Smooth muscle cell (in vitro differentiated cells): ENCODE results near the gene SLC1A5. TPM values are rescaled to one million over a fixed set of nuclear protein-coding genes. Genes with fewer than 3 reads are reported as not detected.
A peak's percentile ranks its signal among the peaks of the same experiment; 100 is the strongest.
"Not testable (repeated sequence)": the region's sequence is repeated elsewhere in the genome, so short reads cannot be mapped to it uniquely, and the experiment has no call there.

Experiments used
- DNase-seq: peaks from one replicate; lab custom pipeline; 2025; ENCODE audit not compliant: unreplicated experiment; lab: John Stamatoyannopoulos, UW
- H2AFZ ChIP-seq: fragments of 200-600 bp; sonication (generic); 2 replicates; pipeline ENCODE4 v1.6.0; 2016; ENCODE audit warnings: antibody characterized with exemption, low read depth, mild to moderate bottlenecking
- H3F3A ChIP-seq: fragments of 200-600 bp; sonication (generic); 2 replicates; pipeline ENCODE4 v1.6.0; 2017; ENCODE audit warnings: antibody characterized with exemption, low read depth
- H3K27ac ChIP-seq: fragments of 200-600 bp; sonication (generic); 2 replicates; pipeline ENCODE4 v1.5.1; 2016; ENCODE audit warnings: low read depth, mild to moderate bottlenecking
- H3K27me3 ChIP-seq: fragments of 200-600 bp; sonication (generic); 2 replicates; pipeline ENCODE4 v1.6.1; 2016; ENCODE audit warnings: low read depth, mild to moderate bottlenecking
- H3K36me3 ChIP-seq: fragments of 200-600 bp; sonication (generic); 2 replicates; pipeline ENCODE4 v1.5.1; 2016; ENCODE audit warnings: low read depth
- H3K4me1 ChIP-seq: fragments of 200-600 bp; sonication (generic); 2 replicates; pipeline ENCODE4 v1.5.1; 2016; ENCODE audit warnings: low read depth
- H3K4me2 ChIP-seq: fragments of 200-600 bp; sonication (generic); 2 replicates; pipeline ENCODE4 v1.6.0; 2016; ENCODE audit warnings: mild to moderate bottlenecking
- H3K4me3 ChIP-seq: fragments of 200-600 bp; sonication (generic); 2 replicates; pipeline ENCODE4 v1.5.1; 2016; ENCODE audit warnings: mild to moderate bottlenecking
- H3K79me2 ChIP-seq: fragments of 200-600 bp; sonication (generic); 2 replicates; pipeline ENCODE4 v1.6.0; 2016; ENCODE audit warnings: low read depth, mild to moderate bottlenecking
- H3K9ac ChIP-seq: fragments of 200-600 bp; sonication (generic); 2 replicates; pipeline ENCODE4 v1.6.0; 2016; ENCODE audit warnings: low read depth
- H3K9me3 ChIP-seq: fragments of 200-600 bp; sonication (generic); replicated peaks from 2 replicates; pipeline ENCODE4 v1.5.1; 2016; ENCODE audit warnings: low read depth
- H4K20me1 ChIP-seq: fragments of 200-600 bp; sonication (generic); 2 replicates; pipeline ENCODE4 v1.6.0; 2016; ENCODE audit warnings: low read depth
- WGBS: methylation state at CpG from one replicate; pipeline ENCODE4 v1.1.7; 2016; ENCODE audit warnings: low lambda C conversion rate; 5-methylcytosine and 5-hydroxymethylcytosine counted together
- polyA plus RNA-seq: library from polyadenylated mRNA; unstranded; fragments of >200 nt; fragmentation: Nextera tagmentation; extraction: Ambion mirVana; gene quantifications from 2 replicates; pipeline ENCODE4 v1.2.1, GENCODE V29; 2016
- total RNA-seq: library from RNA; depleted of rRNA; stranded (reverse); fragments of >200 nt; gene quantifications from 2 replicates; pipeline ENCODE4 v1.2.3, GENCODE V29; 2014
- TF ChIP-seq, protein P1 (sequence below): fragments of 200-600 bp; sonication (generic); IDR thresholded peaks from 2 replicates; pipeline ENCODE4 v1.5.1; 2017; ENCODE audit warnings: borderline replicate concordance, mild to moderate bottlenecking, antibody characterized with exemption; ENCODE audit not compliant: insufficient read depth, poor library complexity, severe bottlenecking

SLC1A5 gene
- total and polyA plus RNA-seq, 2 experiments from 2014 or later: 101 to 231 TPM

DNA sequence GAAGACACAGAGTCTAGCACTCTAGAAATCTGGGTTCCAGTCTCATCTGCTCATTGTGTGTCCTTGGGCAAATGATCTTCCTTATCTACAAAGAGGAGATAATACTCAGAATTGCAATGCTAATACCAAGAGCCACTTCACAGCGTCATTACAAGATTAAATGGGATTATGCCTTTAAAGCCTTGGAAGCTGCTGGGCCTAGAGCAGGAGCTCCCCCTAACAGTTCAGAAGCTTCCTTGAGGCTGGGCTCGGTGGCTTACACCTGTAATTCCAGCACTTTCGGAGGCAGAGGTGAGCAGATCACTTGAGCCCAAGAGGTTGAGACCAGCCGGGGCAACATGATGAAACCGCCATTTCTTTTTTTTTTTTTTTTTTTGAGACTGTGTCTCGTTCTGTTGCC is 34.7 kb upstream of the SLC1A5 start:
- Histone ChIP-seq H3K9ac (no peak overlapping the region), H3K27me3 (no peaks in the 10 kb centered on the region), H3K27ac (no peak overlapping the region), H2AFZ (no peak overlapping the region), H3K4me1 (peaks cover 15% of the 10 kb centered on the region), H3K4me3 (no peak overlapping the region), H3F3A (peaks cover 11% of the 10 kb centered on the region), H4K20me1 (no peaks in the 10 kb centered on the region), H3K4me2 (no peak overlapping the region), H3K36me3 (no peaks in the 10 kb centered on the region), H3K79me2 (no peaks in the 10 kb centered on the region), H3K9me3 (no peaks in the 10 kb centered on the region)
- TF ChIP-seq, protein P1, sequence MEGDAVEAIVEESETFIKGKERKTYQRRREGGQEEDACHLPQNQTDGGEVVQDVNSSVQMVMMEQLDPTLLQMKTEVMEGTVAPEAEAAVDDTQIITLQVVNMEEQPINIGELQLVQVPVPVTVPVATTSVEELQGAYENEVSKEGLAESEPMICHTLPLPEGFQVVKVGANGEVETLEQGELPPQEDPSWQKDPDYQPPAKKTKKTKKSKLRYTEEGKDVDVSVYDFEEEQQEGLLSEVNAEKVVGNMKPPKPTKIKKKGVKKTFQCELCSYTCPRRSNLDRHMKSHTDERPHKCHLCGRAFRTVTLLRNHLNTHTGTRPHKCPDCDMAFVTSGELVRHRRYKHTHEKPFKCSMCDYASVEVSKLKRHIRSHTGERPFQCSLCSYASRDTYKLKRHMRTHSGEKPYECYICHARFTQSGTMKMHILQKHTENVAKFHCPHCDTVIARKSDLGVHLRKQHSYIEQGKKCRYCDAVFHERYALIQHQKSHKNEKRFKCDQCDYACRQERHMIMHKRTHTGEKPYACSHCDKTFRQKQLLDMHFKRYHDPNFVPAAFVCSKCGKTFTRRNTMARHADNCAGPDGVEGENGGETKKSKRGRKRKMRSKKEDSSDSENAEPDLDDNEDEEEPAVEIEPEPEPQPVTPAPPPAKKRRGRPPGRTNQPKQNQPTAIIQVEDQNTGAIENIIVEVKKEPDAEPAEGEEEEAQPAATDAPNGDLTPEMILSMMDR: no peak
- 57% methylated on average over 6 of the region's 6 CpGs for WGBS
- DNase-seq: no peak

DNA sequence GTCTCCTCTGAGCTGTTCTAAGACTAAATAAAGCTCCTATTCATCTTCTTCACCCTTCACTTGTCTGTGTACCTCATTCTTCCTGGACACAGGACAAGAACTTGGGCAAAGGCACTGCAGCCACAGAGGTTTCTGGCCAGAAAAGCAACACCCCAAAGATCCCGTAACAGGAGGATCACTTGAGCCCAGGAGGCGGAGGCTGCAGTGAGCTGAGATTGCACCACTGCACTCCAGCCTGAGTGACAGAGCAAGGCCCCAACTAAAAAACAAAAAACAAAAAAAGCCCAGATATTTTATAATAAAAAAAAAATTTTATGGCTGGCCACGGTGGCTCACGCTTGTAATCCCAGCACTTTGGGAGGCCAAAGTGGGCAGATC is 34.0 kb upstream of the SLC1A5 start:
- not testable (repeated sequence) for H3K36me3 ChIP-seq, H3K9ac ChIP-seq, H3K27me3 ChIP-seq, H4K20me1 ChIP-seq, H3F3A ChIP-seq, H3K9me3 ChIP-seq, H3K27ac ChIP-seq, H3K4me3 ChIP-seq, H3K4me2 ChIP-seq, H3K79me2 ChIP-seq, DNase-seq
- WGBS: 62% methylated on average over 4 of the region's 4 CpGs
- Histone ChIP-seq H2AFZ (peak overlapping the region; percentile 18), H3K4me1 (peaks cover 15% of the 10 kb centered on the region)

DNA sequence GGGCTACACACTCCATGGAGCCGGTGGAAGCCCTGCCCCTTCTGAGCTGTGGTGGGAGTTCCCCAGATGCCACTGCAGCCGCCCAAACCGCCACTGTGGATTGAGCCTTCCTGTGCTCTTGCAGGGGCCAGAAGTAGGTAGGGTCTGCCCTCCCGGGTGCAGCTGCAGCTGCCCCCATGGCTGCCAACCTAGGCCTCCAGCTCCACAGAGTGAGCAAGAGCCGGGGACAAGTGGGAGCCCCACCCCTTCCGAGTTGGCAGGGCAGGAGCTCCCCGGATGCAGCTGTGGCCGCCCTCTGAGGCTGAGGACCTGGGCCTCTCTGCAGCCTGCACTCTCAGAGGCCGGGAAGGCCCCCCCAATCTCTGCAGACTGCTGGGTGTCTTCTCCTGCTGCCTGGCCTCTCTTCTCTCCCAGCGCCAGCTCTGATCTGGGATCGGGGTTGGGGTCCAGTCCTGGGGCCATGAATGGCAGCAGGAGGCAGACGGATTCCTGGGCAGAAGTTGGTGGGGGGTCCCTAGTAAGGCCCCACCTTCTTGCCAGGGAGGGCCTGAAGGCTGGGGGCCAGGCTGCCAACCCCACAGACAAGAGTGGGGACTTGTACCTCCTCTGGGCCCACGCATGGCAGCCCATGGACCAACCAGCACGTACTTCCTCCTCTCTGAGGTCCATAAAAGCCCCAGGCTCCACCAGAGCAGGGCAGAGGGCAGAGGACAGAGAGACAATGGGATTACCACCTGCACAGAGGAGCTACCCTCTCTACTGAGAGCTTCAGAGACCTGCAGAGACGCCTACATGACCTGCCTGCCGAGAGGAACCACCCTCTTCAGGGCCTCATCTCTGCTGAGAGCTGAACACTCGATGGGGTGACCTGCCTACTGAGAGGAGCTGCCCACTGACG is 33.4 kb upstream of the SLC1A5 start:
- 80% methylated on average over 18 of the region's 18 CpGs for WGBS

DNA sequence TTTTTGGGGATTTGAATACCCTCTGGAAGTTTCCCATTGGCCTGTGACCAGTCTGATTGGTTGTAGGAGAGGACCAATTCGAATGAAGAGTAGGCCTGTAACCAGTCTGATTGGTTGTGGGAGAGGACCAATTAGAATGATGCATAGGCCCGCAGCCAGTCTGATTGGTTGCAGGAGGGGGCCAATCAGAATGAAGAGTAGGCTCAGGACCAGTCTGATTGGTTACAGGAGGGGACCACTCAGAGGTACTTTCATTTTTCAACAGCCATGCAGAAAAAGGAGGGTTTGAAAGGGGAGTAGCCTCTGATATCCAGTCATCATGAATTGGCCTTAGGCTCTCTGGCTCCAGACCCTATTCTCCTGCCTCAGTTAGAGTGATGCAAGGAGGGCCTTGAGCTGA is 30.4 kb upstream of the SLC1A5 start:
- Histone ChIP-seq H3K27me3 (no peaks in the 10 kb centered on the region), H3K27ac (no peak overlapping the region), H2AFZ (no peak overlapping the region), H3K4me2 (no peak overlapping the region), H3K79me2 (no peaks in the 10 kb centered on the region), H3K4me1 (peaks cover 17% of the 10 kb centered on the region), H3K9ac (no peak overlapping the region), H3F3A (peaks cover 8% of the 10 kb centered on the region), H3K4me3 (no peak overlapping the region), H3K9me3 (no peaks in the 10 kb centered on the region), H3K36me3 (no peaks in the 10 kb centered on the region), H4K20me1 (no peaks in the 10 kb centered on the region)
- DNase-seq: no peak
- WGBS: 98% methylated on average over 2 of the region's 2 CpGs
- TF ChIP-seq, protein P1: no peak

More for the DNA sequence above, 33.4 kb upstream of the SLC1A5 start:
- no peaks in the 10 kb centered on the region for H3K27me3 ChIP-seq
- H3K4me3 ChIP-seq: no peak overlapping the region
- peaks cover 15% of the 10 kb centered on the region for H3K4me1 ChIP-seq
- H2AFZ ChIP-seq: peak overlapping the region; percentile 18
- no peaks in the 10 kb centered on the region for H4K20me1 ChIP-seq
- no peak overlapping the region for H3K27ac ChIP-seq
- H3K9ac ChIP-seq: no peak overlapping the region
- no peak for DNase-seq
- TF ChIP-seq, protein P1: no peak
- no peaks in the 10 kb centered on the region for H3K9me3 ChIP-seq
- peaks cover 8% of the 10 kb centered on the region for H3F3A ChIP-seq
- no peak overlapping the region for H3K4me2 ChIP-seq
- no peaks in the 10 kb centered on the region for H3K79me2 ChIP-seq
- H3K36me3 ChIP-seq: no peaks in the 10 kb centered on the region
